ENCODE results near the gene CHIC2.

GRCh38 chr4:53963336-53963735 is 101.1 kb downstream of the CHIC2 start:
- TF ChIP-seq, protein P1, sequence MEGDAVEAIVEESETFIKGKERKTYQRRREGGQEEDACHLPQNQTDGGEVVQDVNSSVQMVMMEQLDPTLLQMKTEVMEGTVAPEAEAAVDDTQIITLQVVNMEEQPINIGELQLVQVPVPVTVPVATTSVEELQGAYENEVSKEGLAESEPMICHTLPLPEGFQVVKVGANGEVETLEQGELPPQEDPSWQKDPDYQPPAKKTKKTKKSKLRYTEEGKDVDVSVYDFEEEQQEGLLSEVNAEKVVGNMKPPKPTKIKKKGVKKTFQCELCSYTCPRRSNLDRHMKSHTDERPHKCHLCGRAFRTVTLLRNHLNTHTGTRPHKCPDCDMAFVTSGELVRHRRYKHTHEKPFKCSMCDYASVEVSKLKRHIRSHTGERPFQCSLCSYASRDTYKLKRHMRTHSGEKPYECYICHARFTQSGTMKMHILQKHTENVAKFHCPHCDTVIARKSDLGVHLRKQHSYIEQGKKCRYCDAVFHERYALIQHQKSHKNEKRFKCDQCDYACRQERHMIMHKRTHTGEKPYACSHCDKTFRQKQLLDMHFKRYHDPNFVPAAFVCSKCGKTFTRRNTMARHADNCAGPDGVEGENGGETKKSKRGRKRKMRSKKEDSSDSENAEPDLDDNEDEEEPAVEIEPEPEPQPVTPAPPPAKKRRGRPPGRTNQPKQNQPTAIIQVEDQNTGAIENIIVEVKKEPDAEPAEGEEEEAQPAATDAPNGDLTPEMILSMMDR (IDR thresholded peaks at IDR 0.05): no peak
- no peak for TF ChIP-seq POLR2A (IDR thresholded peaks at IDR 0.05)

Data from body of pancreas (tissue), 4 donors.